OCI-LY3 (cell line): ENCODE measurements around the gene CHTF18.

Source experiments
- EZH2phosphoT487 ChIP-seq: fragments of 200-600 bp; shearing (Covaris generic); IDR thresholded peaks from 2 replicates; pipeline ENCODE4 v1.6.1; 2018; ENCODE audit warnings: antibody characterized with exemption, mixed run types, low read depth
- TF ChIP-seq, protein P1 (sequence below): fragments of 200-600, 300-600 bp; sonication (generic); IDR thresholded peaks from 2 replicates; pipeline ENCODE4 v1.5.1; 2014; ENCODE audit warnings: antibody characterized with exemption, low read length, low read depth

DNA sequence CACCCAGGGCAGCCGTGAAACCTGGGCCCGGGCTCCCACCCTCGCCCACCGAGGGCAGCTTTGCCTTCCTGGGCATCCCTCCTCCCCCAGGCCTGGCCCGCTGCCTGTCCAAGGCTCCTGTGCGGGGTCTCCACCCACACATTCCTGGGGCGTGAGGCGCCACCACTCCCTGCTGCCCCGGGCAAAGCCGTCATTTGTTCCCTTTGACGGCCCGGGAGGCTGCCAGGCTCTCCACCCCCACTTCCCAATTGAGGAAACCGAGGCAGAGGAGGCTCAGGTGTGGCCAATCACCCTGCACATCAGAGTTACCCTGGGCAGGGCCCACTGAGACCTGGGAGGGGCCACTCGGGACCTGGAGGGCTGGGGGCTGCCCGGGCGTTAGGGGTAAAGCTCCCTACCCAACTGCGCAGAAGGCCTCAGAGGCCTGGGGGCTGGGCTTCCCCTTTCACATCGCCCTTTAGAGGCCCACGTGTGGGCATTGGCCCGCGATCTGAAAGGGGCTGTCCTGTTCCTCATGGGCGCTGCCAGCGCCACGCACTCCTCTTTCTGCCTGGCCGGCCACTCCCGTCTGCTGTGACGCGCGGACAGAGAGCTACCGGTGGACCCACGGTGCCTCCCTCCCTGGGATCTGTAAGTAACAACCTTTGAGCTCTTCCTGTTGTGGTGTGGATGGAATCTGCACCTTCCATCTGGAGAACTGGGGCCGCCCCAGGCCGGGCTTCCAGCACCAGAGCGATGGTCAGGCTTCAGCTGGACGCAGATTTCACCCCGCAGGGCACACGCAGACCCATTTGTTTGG lies 27.7 kb upstream of the CHTF18 start, which contains the start of gene MSLN:
- TF ChIP-seq, protein P1, sequence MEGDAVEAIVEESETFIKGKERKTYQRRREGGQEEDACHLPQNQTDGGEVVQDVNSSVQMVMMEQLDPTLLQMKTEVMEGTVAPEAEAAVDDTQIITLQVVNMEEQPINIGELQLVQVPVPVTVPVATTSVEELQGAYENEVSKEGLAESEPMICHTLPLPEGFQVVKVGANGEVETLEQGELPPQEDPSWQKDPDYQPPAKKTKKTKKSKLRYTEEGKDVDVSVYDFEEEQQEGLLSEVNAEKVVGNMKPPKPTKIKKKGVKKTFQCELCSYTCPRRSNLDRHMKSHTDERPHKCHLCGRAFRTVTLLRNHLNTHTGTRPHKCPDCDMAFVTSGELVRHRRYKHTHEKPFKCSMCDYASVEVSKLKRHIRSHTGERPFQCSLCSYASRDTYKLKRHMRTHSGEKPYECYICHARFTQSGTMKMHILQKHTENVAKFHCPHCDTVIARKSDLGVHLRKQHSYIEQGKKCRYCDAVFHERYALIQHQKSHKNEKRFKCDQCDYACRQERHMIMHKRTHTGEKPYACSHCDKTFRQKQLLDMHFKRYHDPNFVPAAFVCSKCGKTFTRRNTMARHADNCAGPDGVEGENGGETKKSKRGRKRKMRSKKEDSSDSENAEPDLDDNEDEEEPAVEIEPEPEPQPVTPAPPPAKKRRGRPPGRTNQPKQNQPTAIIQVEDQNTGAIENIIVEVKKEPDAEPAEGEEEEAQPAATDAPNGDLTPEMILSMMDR = no peak
- no peak for TF ChIP-seq EZH2phosphoT487
